NCI-H2171 (cell line): ENCODE measurements around the gene ERBB4.
"Not testable (repeated sequence)": the region's sequence is repeated elsewhere in the genome, so short reads cannot be mapped to it uniquely, and the experiment has no call there.

Source experiments
- DNase-seq: peaks from one replicate; lab custom pipeline; 2025; lab: John Stamatoyannopoulos, UW

The ERBB4 gene

GRCh38 chr2:212299333-212299732 is 239.3 kb downstream of the ERBB4 start:
- no peak for DNase-seq

DNA sequence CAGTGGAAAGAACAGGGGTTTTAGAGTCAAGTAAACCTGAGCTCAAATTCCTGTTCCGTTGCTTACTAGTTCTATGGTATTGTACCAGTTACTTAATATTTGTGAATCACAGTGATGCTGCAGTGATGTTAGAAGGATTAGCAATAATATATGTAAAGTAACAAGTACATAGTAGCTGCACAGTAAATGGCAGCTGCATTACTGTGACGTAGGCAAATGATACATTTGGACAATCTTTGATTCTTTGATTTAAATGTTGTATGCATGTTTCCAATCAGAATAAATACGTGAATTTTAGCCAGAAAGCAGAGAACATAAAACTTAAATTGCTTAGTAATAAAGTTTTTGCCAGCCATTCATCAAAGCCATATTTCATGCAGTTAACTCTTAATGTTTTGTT is 243.0 kb downstream of the ERBB4 start:
- DNase-seq: no peak

GRCh38 chr2:212294816-212295215 is 243.8 kb downstream of the ERBB4 start:
- peak; percentile 87 for DNase-seq

- no peak for DNase-seq
These were observed 249.3 kb downstream of the ERBB4 start for GRCh38 chr2:212289301-212289700.

DNA sequence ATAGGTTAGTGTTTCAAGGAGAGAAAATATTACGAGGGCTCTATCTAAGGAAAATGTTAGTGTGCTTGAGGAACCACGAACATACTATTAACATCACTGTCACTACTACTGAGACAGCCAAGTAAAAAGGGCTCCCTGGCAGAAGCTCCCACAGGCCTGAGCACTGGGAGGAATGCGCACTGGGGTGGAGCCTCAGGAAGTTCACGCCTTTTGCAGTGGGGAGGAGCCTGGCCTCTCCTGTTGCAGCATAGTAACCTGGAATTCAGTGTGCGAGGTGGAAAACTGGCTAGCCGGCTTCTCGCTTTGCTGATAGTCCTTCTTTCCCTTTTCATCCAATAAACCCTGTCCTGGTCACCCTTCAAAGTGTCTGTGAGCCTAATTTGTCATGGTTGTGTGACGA is 250.3 kb downstream of the ERBB4 start:
- DNase-seq: no peak

DNA sequence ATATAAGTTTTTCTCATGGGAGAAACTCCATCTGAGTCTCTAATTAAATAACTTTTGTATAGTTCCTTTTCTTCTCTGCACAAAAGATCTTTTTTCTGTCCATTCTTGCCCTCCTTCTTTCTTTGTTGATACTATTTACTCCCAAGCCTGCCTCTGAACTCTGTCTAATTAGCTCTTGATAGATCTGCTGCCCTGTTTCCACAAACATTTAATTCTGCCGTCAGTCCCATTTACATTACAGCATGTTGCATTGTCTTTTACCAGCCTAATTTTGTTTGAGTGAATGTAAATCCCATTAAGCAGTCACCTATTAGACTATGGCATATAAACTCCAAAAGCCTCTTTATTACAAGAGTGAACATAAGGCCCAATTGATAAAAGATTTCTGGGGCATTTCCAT is 254.4 kb downstream of the ERBB4 start:
- DNase-seq: no peak

DNA sequence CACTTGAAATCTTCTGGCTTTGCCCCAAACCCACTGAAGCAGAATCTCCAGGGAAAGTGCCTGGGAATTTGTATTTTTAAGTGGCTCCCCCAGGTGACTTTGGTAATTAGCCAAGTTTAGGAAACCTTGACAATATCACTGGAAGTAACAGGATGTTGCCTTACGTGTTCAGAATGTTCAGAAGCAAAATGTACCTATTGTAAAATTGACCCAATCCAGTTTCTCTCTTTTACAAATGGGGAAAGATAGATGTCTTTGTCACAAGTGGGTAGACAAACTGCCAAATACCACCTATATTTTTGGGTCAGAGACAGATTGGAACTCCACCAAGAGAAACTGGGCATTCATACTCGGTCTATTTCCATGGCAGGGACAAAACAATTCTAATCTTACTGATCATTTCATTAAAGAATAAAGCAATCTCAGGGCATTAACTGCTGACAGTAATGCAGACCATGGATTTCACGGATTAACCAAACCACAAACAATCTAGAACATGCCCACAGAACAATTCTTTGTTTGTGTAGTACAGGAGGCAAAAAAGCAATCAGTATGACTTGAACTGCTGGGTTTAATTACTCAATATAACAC is 255.8 kb downstream of the ERBB4 start:
- peak; percentile 72 for DNase-seq

DNA sequence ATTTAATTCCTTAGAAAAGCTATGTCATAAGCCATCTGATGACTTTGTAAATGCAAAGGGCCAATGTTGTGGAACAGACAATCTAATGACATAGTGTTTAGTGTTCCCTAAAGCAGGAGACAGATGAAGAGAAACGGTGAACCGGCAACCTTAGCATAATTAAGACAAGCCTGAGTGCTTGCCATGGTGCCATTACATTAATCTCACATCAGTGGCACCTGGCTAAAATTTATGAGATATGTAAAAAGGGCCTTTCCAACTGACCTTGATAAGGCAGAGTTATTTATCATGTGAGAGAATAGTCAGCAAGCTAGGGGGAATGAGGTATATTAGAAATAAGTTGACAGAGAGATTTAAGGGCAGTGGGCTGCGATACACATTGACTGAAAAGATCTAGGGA is 261.8 kb downstream of the ERBB4 start:
- no peak for DNase-seq

GRCh38 chr2:212274215-212274614 is 264.4 kb downstream of the ERBB4 start:
- DNase-seq: no peak

- DNase-seq: no peak
These were observed 267.0 kb downstream of the ERBB4 start for GRCh38 chr2:212271583-212271982.

DNA sequence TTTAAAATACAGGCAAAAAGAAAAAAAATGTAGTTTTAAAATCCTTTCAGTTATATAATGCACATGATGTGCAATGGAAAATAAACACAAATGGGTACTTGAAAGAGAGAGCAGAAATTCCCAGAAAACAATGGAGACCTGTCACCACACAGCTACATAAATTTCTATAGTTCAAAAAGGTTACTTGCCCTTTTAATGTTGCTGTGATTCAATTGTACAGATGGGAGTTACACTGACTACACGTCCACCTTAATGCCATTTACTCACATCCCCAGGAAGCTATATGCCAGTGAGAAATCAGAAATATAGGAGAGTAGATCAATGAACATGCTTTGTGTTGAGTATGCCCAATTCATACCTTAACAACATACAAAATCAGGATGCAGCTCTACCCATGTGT is 269.6 kb downstream of the ERBB4 start:
- no peak for DNase-seq

DNA sequence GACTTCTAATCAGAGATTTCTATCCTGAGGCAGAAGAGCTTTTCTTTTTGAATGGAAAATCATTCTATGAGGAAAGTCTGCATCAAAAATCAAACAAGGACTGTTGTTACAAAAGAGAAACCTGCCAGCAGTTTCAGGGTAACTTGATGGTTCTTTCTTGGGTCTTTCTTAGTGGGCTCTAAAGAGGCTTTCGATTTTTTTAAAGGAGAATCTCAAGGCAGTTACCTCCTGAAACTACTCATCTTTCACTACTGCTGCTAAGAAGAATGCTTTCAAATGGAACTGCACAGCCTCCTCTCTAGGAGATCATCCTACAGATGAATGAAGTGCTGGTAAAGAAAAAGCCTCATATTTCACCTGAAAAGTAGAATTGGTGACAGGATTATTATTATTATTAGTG is 272.3 kb downstream of the ERBB4 start:
- no peak for DNase-seq

- no peak for DNase-seq
These were observed 272.8 kb downstream of the ERBB4 start for GRCh38 chr2:212265777-212266176.

- DNase-seq: no peak
These were observed 274.4 kb downstream of the ERBB4 start for GRCh38 chr2:212264187-212264586.

DNA sequence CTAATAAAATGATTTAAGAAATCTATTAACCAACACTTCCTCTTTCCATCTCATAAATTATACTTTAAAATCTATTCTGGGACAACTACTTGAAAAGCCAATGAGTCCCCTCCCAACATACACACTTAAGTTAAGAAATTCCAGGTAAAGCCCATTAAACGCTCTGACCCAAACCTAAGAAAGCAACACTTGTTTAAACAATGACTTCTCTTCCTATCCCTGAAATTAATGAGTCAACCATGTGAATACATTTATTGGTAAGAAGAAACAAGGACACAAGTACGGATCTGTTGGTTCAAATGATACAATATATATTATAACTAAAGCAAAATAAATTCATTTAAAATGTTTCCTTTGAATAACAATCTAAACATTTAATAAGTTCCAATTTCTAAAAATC is 279.4 kb downstream of the ERBB4 start:
- no peak for DNase-seq

GRCh38 chr2:212254339-212254738 is 284.3 kb downstream of the ERBB4 start:
- DNase-seq: no peak

DNA sequence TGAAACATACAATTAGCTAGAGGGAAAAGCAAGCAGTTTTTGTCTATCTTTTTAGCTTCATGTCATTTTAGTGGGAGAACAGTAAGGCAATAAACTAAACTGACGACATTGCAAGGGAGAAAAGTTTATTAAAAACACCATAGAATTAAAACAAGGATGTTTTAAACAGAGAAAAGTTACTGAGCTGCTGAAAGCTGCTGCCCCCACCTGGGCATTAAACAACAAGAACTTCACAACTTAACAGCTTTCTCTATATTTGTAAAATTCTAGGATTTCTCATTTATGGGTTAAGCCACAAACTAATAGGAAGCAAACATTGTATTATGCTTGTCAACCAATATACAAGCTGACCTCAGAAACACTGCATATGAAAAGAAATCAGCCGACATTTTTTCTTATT is 289.2 kb downstream of the ERBB4 start:
- DNase-seq: no peak

DNA sequence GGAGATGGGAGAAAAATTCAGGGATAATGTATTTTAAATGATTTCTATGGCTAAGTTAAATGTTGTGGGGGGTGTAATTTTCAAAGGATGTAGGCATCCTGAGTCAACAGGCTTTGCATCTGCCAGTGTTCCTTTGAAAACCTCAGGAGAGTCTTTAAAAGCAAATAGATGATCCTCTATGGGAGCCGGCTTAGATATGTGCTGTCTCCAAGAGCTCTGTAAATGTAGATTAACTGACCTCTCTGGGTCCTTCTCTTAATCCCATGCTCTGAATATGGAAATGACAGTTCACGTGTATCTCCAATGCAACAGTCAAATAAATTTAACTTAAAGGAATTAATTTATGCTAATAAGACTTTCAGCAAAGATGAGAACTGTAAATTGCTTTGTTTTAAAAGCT is 292.7 kb downstream of the ERBB4 start:
- no peak for DNase-seq

DNA sequence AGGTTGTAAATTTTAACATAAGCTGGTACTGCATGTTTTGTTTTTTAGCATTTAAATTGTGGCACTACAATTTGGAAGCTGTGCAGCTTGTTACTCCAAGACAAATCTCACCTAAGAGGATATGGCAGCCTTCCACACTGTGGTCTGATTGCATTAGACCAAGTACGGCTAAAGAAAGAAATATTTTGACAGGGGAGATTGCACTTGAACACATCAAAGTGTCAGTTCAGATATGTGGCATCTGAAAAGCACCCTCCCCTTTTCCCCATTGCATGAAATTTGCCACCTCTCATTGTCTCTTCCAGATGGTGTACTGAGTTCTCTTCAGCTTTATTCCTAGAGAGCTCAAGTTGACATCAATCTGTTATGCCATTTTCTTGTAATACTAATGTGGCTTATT is 295.9 kb downstream of the ERBB4 start:
- peak; percentile 53 for DNase-seq

DNA sequence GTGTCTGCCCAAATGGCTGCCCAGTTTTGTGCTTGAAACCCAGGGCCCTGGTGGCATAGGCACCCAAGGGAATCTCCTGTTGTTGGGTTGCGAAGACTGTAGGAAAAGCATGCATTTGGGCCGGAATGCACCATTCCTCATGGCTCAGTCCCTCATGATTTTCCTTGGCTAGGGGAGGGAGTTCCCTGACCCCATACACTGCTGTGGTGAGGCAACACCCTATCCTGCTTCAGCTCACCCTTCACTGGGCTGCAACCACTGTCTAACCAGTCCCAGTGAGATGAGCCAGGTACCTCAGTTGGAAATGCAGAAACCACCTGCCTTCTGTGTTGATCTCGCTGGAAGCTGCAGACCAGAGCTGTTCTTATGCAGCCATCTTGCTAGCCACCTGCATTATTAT is 300.4 kb downstream of the ERBB4 start:
- DNase-seq: not testable (repeated sequence)

- peak; percentile 30 for DNase-seq
These were observed 301.1 kb downstream of the ERBB4 start for GRCh38 chr2:212237350-212238095.

DNA sequence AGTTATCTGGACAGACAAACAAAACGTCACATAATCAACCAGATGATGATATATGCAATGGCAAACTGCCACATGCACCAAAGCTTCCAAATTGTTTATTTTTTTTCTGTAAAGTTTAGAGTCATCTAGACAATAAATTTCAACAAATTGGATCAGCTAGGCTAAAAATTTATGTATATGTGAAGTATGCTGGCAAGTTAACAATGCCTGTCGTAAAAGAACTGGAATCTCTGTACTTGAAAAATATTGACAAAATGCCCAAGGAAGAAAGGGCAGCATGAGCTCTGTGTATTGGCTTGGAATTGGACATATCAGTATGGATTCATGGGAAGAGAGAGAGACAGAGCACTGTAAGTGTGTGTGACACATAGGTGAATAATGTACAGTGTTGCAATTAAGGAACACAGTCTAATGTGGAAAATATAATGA is 309.8 kb downstream of the ERBB4 start:
- no peak for DNase-seq

GRCh38 chr2:212227755-212228154 is 310.8 kb downstream of the ERBB4 start:
- DNase-seq: peak; percentile 92

DNA sequence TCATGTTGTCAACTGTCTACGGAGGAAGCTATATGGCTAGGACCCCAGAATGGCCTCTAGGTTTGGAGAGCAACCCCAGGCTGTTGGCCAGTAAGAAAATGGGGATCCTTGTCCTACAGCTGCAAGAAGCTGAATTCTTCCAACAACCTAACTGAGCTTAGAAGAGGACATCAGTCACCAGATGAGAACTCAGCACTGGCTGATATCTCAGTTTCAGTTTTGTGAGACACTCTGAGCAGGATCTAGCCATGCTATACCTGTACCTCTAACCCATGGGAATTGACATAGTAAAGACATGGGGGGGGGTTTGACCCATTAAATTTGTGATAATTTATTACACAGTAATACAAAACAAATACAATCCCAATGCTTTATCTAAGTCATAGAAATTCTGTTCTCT is 312.5 kb downstream of the ERBB4 start:
- DNase-seq: no peak
